GM10847 (cell line): ENCODE data around the gene UNC5A.

Experiments used
- POLR2A ChIP-seq: IDR thresholded peaks from 2 replicates; pipeline ENCODE4 v1.6.1; 2011; ENCODE audit not compliant: insufficient read length; ENCODE audit errors: extremely low read depth

Gene UNC5A

GRCh38 chr5:176809544-176810080 is 747 bp upstream of the UNC5A start:
- no peak for TF ChIP-seq POLR2A

- TF ChIP-seq POLR2A = no peak
Observed at GRCh38 chr5:176810687-176811501, 535 bp downstream of the UNC5A start.

- no peak for TF ChIP-seq POLR2A
Observed at GRCh38 chr5:176812269-176813259, 2.2 kb downstream of the UNC5A start.

- TF ChIP-seq POLR2A = no peak
Observed at GRCh38 chr5:176813587-176814312, 3.4 kb downstream of the UNC5A start.

GRCh38 chr5:176814313-176814685 is 3.9 kb downstream of the UNC5A start:
- TF ChIP-seq POLR2A = no peak

- no peak for TF ChIP-seq POLR2A
Observed at GRCh38 chr5:176814836-176815438, 4.6 kb downstream of the UNC5A start.

GRCh38 chr5:176816043-176816745 is 5.8 kb downstream of the UNC5A start:
- no peak for TF ChIP-seq POLR2A

GRCh38 chr5:176816791-176817347 is 6.5 kb downstream of the UNC5A start:
- no peak for TF ChIP-seq POLR2A

- no peak for TF ChIP-seq POLR2A
Observed at GRCh38 chr5:176817369-176817840, 7.0 kb downstream of the UNC5A start.

GRCh38 chr5:176817841-176818377 is 7.5 kb downstream of the UNC5A start:
- TF ChIP-seq POLR2A = no peak

- TF ChIP-seq POLR2A = no peak
Observed at GRCh38 chr5:176818391-176819098, 8.2 kb downstream of the UNC5A start.

GRCh38 chr5:176819476-176819875 is 9.1 kb downstream of the UNC5A start:
- TF ChIP-seq POLR2A = no peak

GRCh38 chr5:176820937-176821336 is 10.6 kb downstream of the UNC5A start:
- no peak for TF ChIP-seq POLR2A
